Calu3 (cell line): ENCODE results near the gene EIF4G1. TPM values are rescaled to one million over a fixed set of nuclear protein-coding genes. Genes with fewer than 3 reads are reported as not detected.

Source experiments
- BruUV-seq: library from RNA; stranded (reverse); fragments of 400-500 nt; replicated peaks from 2 replicates; lab custom pipeline; 2021; lab: Mats Ljungman, UMichigan
- CTCF ChIA-PET: fragments of 300-600 bp; sonication (Branson Sonifier 250); formaldehyde crosslinking; loops from one replicate; lab custom pipeline; 2022; ENCODE audit warnings: antibody characterized with exemption; lab: Charles Lee
- DNase-seq: peaks from one replicate; pipeline ENCODE4 v3.0.0; 2022
- H3K27ac Mint-ChIP-seq: one replicate; pipeline ENCODE4 v1.8.0; 2022; ENCODE audit warnings: mixed read lengths; ENCODE audit not compliant: unreplicated experiment
- H3K27me3 Mint-ChIP-seq: one replicate; pipeline ENCODE4 v1.8.0; 2022; ENCODE audit warnings: mixed read lengths; ENCODE audit not compliant: unreplicated experiment
- H3K36me3 Mint-ChIP-seq: one replicate; pipeline ENCODE4 v1.8.0; 2022; ENCODE audit warnings: mild to moderate bottlenecking, moderate library complexity, mixed read lengths; ENCODE audit not compliant: insufficient read depth, unreplicated experiment
- H3K4me1 Mint-ChIP-seq: one replicate; pipeline ENCODE4 v1.8.0; 2022; ENCODE audit warnings: mild to moderate bottlenecking, low read depth, mixed read lengths; ENCODE audit not compliant: unreplicated experiment
- H3K4me3 Mint-ChIP-seq: one replicate; pipeline ENCODE4 v1.8.0; 2022; ENCODE audit warnings: mild to moderate bottlenecking, low read depth, moderate library complexity, mixed read lengths; ENCODE audit not compliant: unreplicated experiment
- H3K9me3 Mint-ChIP-seq: one replicate; pipeline ENCODE4 v1.8.0; 2022; ENCODE audit warnings: low read depth, mixed read lengths; ENCODE audit not compliant: unreplicated experiment
- CTCF ChIP-seq: fragments of 200-600 bp; IDR thresholded peaks from one replicate; pipeline ENCODE4 v1.8.0; 2022; ENCODE audit warnings: antibody characterized with exemption; ENCODE audit not compliant: unreplicated experiment
- intact Hi-C: fragments of 100-400 bp; cut with micrococcal nuclease; formaldehyde crosslinking; loops from one replicate; pipeline ENCODE4 v1.10.0; 2022; ENCODE audit not compliant: unreplicated experiment
- total RNA-seq: library from RNA; stranded (reverse); gene quantifications from 2 replicates; pipeline ENCODE4 v1.2.3, GENCODE V29; 2022

The EIF4G1 gene
- total RNA-seq, 1 experiment from 2014 or later = 673 TPM

- peaks cover 48% of the 10 kb centered on the region for H3K27me3 Mint-ChIP-seq
- no peak overlapping the region for H3K4me3 Mint-ChIP-seq
- intact Hi-C loops = loop anchor here (1.0 to 10.0 kb wide), 4 partner anchors 97 to 406 kb away; no protein-coding TSS in a partner anchor
- peak; percentile 91 for DNase-seq
- H3K36me3 Mint-ChIP-seq = peaks cover 37% of the 10 kb centered on the region
- BruUV-seq = no TSS peak
- no peaks in the 10 kb centered on the region for H3K9me3 Mint-ChIP-seq
- TF ChIP-seq CTCF = peak; percentile 99
- peak overlapping the region; percentile 58 for H3K27ac Mint-ChIP-seq
- H3K4me1 Mint-ChIP-seq = peaks cover 7% of the 10 kb centered on the region
- CTCF ChIA-PET = interaction anchor here (0.6 to 3.6 kb wide), 35 partner anchors 8 to 440 kb away, joined by 3 to 85 read pairs (median 5); partner anchors contain the start of genes EPHB3 and VPS8
Measured at GRCh38 chr3:184371570-184372018, 57.2 kb downstream of the EIF4G1 start.

GRCh38 chr3:184372296-184372821 lies 58.0 kb downstream of the EIF4G1 start:
- H3K36me3 Mint-ChIP-seq = peaks cover 30% of the 10 kb centered on the region
- no peak for DNase-seq
- no peaks in the 10 kb centered on the region for H3K9me3 Mint-ChIP-seq
- no peak overlapping the region for H3K4me3 Mint-ChIP-seq
- TF ChIP-seq CTCF = no peak
- BruUV-seq = no TSS peak
- H3K27ac Mint-ChIP-seq = no peak overlapping the region
- intact Hi-C loops = loop anchor here (5.0 to 10.0 kb wide), 2 partner anchors 142 to 405 kb away; no protein-coding TSS in a partner anchor
- CTCF ChIA-PET = interaction anchor here (1.2 to 3.6 kb wide), 15 partner anchors 10 to 440 kb away, joined by 3 to 85 read pairs (median 7); partner anchors contain the start of genes EPHB3 and VPS8
- H3K4me1 Mint-ChIP-seq = peaks cover 7% of the 10 kb centered on the region
- peaks cover 56% of the 10 kb centered on the region for H3K27me3 Mint-ChIP-seq

- intact Hi-C loops = loop anchor here (5.0 to 10.0 kb wide), 2 partner anchors 142 to 404 kb away; no protein-coding TSS in a partner anchor
- BruUV-seq = no TSS peak
- Mint-ChIP-seq H3K9me3 (no peaks in the 10 kb centered on the region), H3K27me3 (peaks cover 61% of the 10 kb centered on the region), H3K4me1 (peaks cover 7% of the 10 kb centered on the region), H3K27ac (no peak overlapping the region), H3K36me3 (peaks cover 24% of the 10 kb centered on the region), H3K4me3 (no peak overlapping the region)
- no peak for TF ChIP-seq CTCF
- CTCF ChIA-PET = interaction anchor here (2.3 to 3.6 kb wide), 2 partner anchors 141 to 188 kb away, joined by 21 to 85 read pairs; partner anchors contain the start of gene EPHB3
- DNase-seq = no peak
Measured at GRCh38 chr3:184372911-184373310, 58.5 kb downstream of the EIF4G1 start.

GRCh38 chr3:184373422-184373821 lies 59.0 kb downstream of the EIF4G1 start:
- H3K36me3 Mint-ChIP-seq = peaks cover 19% of the 10 kb centered on the region
- intact Hi-C loops = loop anchor here (5.0 to 10.0 kb wide), 2 partner anchors 141 to 404 kb away; no protein-coding TSS in a partner anchor
- peaks cover 7% of the 10 kb centered on the region for H3K4me1 Mint-ChIP-seq
- CTCF ChIA-PET = interaction anchor here (2.3 to 3.6 kb wide), 2 partner anchors 140 to 188 kb away, joined by 21 to 85 read pairs; partner anchors contain the start of gene EPHB3
- no peak for TF ChIP-seq CTCF
- BruUV-seq = no TSS peak
- H3K9me3 Mint-ChIP-seq = no peaks in the 10 kb centered on the region
- peaks cover 66% of the 10 kb centered on the region for H3K27me3 Mint-ChIP-seq
- H3K4me3 Mint-ChIP-seq = no peak overlapping the region
- no peak overlapping the region for H3K27ac Mint-ChIP-seq
- no peak for DNase-seq
